Hepatocyte (in vitro differentiated cells): ENCODE data around the gene FDXR.

Experiments
- EZH2 ChIP-seq: fragments of 200-600 bp; sonication (generic); IDR thresholded peaks from 2 replicates; pipeline ENCODE4 v1.6.1; 2016; ENCODE audit warnings: antibody characterized with exemption, mild to moderate bottlenecking, borderline replicate concordance
- EZH2phosphoT487 ChIP-seq: fragments of 200-600 bp; sonication (generic); IDR thresholded peaks from one replicate; pipeline ENCODE4 v1.6.1; 2018; ENCODE audit warnings: antibody characterized with exemption, mild to moderate bottlenecking, low read depth, moderate library complexity; ENCODE audit not compliant: unreplicated experiment, severe bottlenecking
- TF ChIP-seq, protein P1 (sequence below): fragments of 200-600 bp; sonication (generic); IDR thresholded peaks from 2 replicates; pipeline ENCODE4 v1.5.1; 2016; ENCODE audit warnings: antibody characterized with exemption, mild to moderate bottlenecking; ENCODE audit not compliant: poor library complexity

DNA sequence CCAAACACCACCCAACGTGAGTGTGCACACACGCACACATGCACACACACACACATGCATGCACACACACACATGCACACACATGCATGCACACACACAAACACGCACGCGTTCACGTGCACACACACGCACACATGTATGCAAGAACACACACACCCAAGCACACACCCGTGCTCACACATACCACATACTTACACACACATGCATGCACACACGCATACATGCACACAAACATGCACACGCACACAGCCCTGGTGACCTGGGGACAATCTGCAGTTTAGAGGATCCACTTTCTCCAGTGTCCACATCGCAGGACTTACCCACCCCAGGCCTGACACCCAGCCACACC is 44.0 kb upstream of the FDXR start:
- TF ChIP-seq, protein P1, sequence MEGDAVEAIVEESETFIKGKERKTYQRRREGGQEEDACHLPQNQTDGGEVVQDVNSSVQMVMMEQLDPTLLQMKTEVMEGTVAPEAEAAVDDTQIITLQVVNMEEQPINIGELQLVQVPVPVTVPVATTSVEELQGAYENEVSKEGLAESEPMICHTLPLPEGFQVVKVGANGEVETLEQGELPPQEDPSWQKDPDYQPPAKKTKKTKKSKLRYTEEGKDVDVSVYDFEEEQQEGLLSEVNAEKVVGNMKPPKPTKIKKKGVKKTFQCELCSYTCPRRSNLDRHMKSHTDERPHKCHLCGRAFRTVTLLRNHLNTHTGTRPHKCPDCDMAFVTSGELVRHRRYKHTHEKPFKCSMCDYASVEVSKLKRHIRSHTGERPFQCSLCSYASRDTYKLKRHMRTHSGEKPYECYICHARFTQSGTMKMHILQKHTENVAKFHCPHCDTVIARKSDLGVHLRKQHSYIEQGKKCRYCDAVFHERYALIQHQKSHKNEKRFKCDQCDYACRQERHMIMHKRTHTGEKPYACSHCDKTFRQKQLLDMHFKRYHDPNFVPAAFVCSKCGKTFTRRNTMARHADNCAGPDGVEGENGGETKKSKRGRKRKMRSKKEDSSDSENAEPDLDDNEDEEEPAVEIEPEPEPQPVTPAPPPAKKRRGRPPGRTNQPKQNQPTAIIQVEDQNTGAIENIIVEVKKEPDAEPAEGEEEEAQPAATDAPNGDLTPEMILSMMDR = no peak
- no peak for TF ChIP-seq EZH2
- no peak for TF ChIP-seq EZH2phosphoT487
